Neural cell (in vitro differentiated cells): ENCODE measurements around the gene CEP295NL. TPM values are rescaled to one million over a fixed set of nuclear protein-coding genes. Genes with fewer than 3 reads are reported as not detected.

ENCODE experiments used
- H2AFZ ChIP-seq: fragments of 200-600, 300-800 bp; sonication (generic), shearing (Covaris generic); 2 replicates; pipeline ENCODE4 v1.6.0; 2014; ENCODE audit warnings: low read depth, mild to moderate bottlenecking, antibody characterized with exemption, low read length, moderate library complexity
- H3F3A ChIP-seq: fragments of 200-600 bp; shearing (Covaris generic); 2 replicates; pipeline ENCODE4 v1.6.1; 2016; ENCODE audit warnings: mild to moderate bottlenecking, moderate library complexity, mixed read lengths, antibody characterized with exemption, low read length; ENCODE audit not compliant: insufficient read depth, poor library complexity, severe bottlenecking
- H3K27ac ChIP-seq: fragments of 200-600, 300-800 bp; sonication (generic), shearing (Covaris generic); 2 replicates; pipeline ENCODE4 v1.5.1; 2014; ENCODE audit warnings: mild to moderate bottlenecking, low read length, moderate library complexity
- H3K27me3 ChIP-seq: fragments of 300-800, 200-600 bp; sonication (generic), shearing (Covaris generic); 2 replicates; pipeline ENCODE4 v1.6.0; 2014; ENCODE audit warnings: mild to moderate bottlenecking, low read depth, low read length, moderate library complexity; ENCODE audit not compliant: insufficient read depth
- H3K36me3 ChIP-seq: fragments of 300-800, 200-600 bp; sonication (generic), shearing (Covaris generic); 2 replicates; pipeline ENCODE4 v1.5.1; 2014; ENCODE audit warnings: mild to moderate bottlenecking, antibody characterized with exemption, low read length, moderate library complexity; ENCODE audit not compliant: insufficient read depth
- H3K4me2 ChIP-seq: fragments of 300-800, 200-600 bp; sonication (generic), shearing (Covaris generic); 2 replicates; pipeline ENCODE4 v1.6.0; 2014; ENCODE audit warnings: mild to moderate bottlenecking, low read length
- H3K4me3 ChIP-seq: fragments of 300-800, 200-600 bp; sonication (generic), shearing (Covaris generic); 2 replicates; pipeline ENCODE4 v1.5.1; 2014; ENCODE audit warnings: mild to moderate bottlenecking, low read length, moderate library complexity
- H3K79me2 ChIP-seq: fragments of 200-600 bp; shearing (Covaris generic); replicated peaks from 2 replicates; pipeline ENCODE4 v1.6.0; 2014; ENCODE audit warnings: mild to moderate bottlenecking, low read length, moderate library complexity; ENCODE audit not compliant: insufficient read depth
- H3K9ac ChIP-seq: fragments of 300-800, 200-600 bp; sonication (generic), shearing (Covaris generic); 2 replicates; pipeline ENCODE4 v1.6.1; 2016; ENCODE audit warnings: mild to moderate bottlenecking, low read length, mixed read lengths
- H3K9me2 ChIP-seq: fragments of 200-600 bp; shearing (Covaris generic); 2 replicates; pipeline ENCODE4 v1.6.1; 2016; ENCODE audit warnings: mild to moderate bottlenecking, low read length, mixed read lengths; ENCODE audit not compliant: insufficient read depth
- H3K9me3 ChIP-seq: fragments of 200-600, 300-800 bp; sonication (generic), shearing (Covaris generic); 2 replicates; pipeline ENCODE4 v1.6.1; 2016; ENCODE audit warnings: mild to moderate bottlenecking, mixed run types, low read length, moderate library complexity, mixed read lengths
- H4K20me1 ChIP-seq: fragments of 200-600 bp; shearing (Covaris generic); 2 replicates; pipeline ENCODE4 v1.6.1; 2016; ENCODE audit warnings: mild to moderate bottlenecking, mixed run types; ENCODE audit not compliant: insufficient read depth
- CTCF ChIP-seq: fragments of 450-650 bp; IDR thresholded peaks from 2 replicates; pipeline ENCODE4 v1.5.1; 2014; ENCODE audit warnings: antibody characterized with exemption, mild to moderate bottlenecking, moderate library complexity; ENCODE audit not compliant: poor library complexity, severe bottlenecking
- EP300 ChIP-seq: fragments of 450-650 bp; conservative IDR thresholded peaks from 2 replicates; pipeline ENCODE4 v1.6.1; 2014; ENCODE audit warnings: antibody characterized with exemption, mild to moderate bottlenecking, moderate library complexity; ENCODE audit not compliant: poor library complexity, severe bottlenecking
- EZH2 ChIP-seq: fragments of 200-600, 300-800 bp; shearing (Covaris generic), sonication (generic); IDR thresholded peaks from 2 replicates; pipeline ENCODE4 v1.6.1; 2014; ENCODE audit warnings: antibody characterized with exemption, low read length, borderline replicate concordance, mild to moderate bottlenecking; ENCODE audit not compliant: insufficient read depth, poor library complexity, severe bottlenecking
- MXI1 ChIP-seq: fragments of 450-650 bp; conservative IDR thresholded peaks from 2 replicates; pipeline ENCODE4 v1.6.1; 2014; ENCODE audit warnings: antibody characterized with exemption, mild to moderate bottlenecking; ENCODE audit not compliant: poor library complexity, severe bottlenecking
- POLR2AphosphoS5 ChIP-seq: IDR thresholded peaks from 2 replicates; pipeline ENCODE4 v1.6.1; 2012
- RAD21 ChIP-seq: fragments of 450-650 bp; conservative IDR thresholded peaks from 2 replicates; pipeline ENCODE4 v1.6.1; 2014; ENCODE audit warnings: antibody characterized with exemption, mild to moderate bottlenecking, moderate library complexity
- REST ChIP-seq: IDR thresholded peaks from 2 replicates; pipeline ENCODE4 v1.6.1; 2012; ENCODE audit warnings: borderline replicate concordance
- SMC3 ChIP-seq: fragments of 450-650 bp; conservative IDR thresholded peaks from 2 replicates; pipeline ENCODE4 v1.6.1; 2014; ENCODE audit warnings: antibody characterized with exemption, mild to moderate bottlenecking, moderate library complexity; ENCODE audit not compliant: poor library complexity
- TAF1 ChIP-seq: IDR thresholded peaks from 2 replicates; pipeline ENCODE4 v1.6.1; 2012; ENCODE audit warnings: low read depth
- polyA plus RNA-seq: library from polyadenylated mRNA; depleted of rRNA; stranded (reverse); fragments of >200 nt; gene quantifications from 2 replicates; pipeline ENCODE4 v1.2.3, GENCODE V29; 2014

The CEP295NL gene
- polyA plus RNA-seq, 1 donor from 2014 or later: not detected

GRCh38 chr17:78888941-78889518, 14.0 kb downstream of the CEP295NL start:
- Histone ChIP-seq H3F3A (peaks cover 8% of the 10 kb centered on the region), H3K9me3 (no peaks in the 10 kb centered on the region), H3K36me3 (no peaks in the 10 kb centered on the region), H3K4me2 (no peak overlapping the region), H3K9ac (no peak overlapping the region), H3K4me3 (no peak overlapping the region), H3K79me2 (peaks cover 34% of the 10 kb centered on the region), H4K20me1 (no peaks in the 10 kb centered on the region), H2AFZ (no peak overlapping the region), H3K27me3 (no peaks in the 10 kb centered on the region), H3K27ac (no peak overlapping the region), H3K9me2 (no peaks in the 10 kb centered on the region)
- no peak for TF ChIP-seq SMC3
- TF ChIP-seq EP300: no peak
- TF ChIP-seq TAF1: no peak
- no peak for TF ChIP-seq EZH2
- no peak for TF ChIP-seq CTCF
- no peak for TF ChIP-seq REST
- TF ChIP-seq RAD21: no peak
- TF ChIP-seq POLR2AphosphoS5: no peak
- TF ChIP-seq MXI1: no peak

- Histone ChIP-seq H2AFZ (no peak overlapping the region), H3K4me3 (no peak overlapping the region), H3K27me3 (no peaks in the 10 kb centered on the region), H3K9me3 (no peaks in the 10 kb centered on the region), H3K4me2 (no peak overlapping the region), H4K20me1 (no peaks in the 10 kb centered on the region), H3K79me2 (peaks cover 29% of the 10 kb centered on the region), H3K9ac (no peak overlapping the region), H3K36me3 (no peaks in the 10 kb centered on the region), H3K27ac (no peak overlapping the region), H3K9me2 (no peaks in the 10 kb centered on the region), H3F3A (peaks cover 10% of the 10 kb centered on the region)
- TF ChIP-seq POLR2AphosphoS5 (no peak), MXI1 (no peak), SMC3 (no peak), EZH2 (no peak), RAD21 (no peak), TAF1 (no peak), EP300 (no peak), REST (no peak), CTCF (no peak)
These were observed 16.0 kb downstream of the CEP295NL start for GRCh38 chr17:78886954-78887353.
